K562 (cell line): ENCODE results near the gene RESP18. TPM values are rescaled to one million over a fixed set of nuclear protein-coding genes. Genes with fewer than 3 reads are reported as not detected.

Experiments
- HMG20A ChIP-seq: fragments of 450-650 bp; formaldehyde crosslinking; conservative IDR thresholded peaks from 2 replicates; pipeline ENCODE4 v1.4.0; 2020; ENCODE audit warnings: mild to moderate bottlenecking, mixed read lengths
- MAX ChIP-seq: sonication (generic); formaldehyde crosslinking; IDR thresholded peaks from 2 replicates; pipeline ENCODE4 v1.9.0; 2022; ENCODE audit warnings: mild to moderate bottlenecking, missing genetic modification reagents
- NCOA6 ChIP-seq: fragments of 450-650 bp; IDR thresholded peaks from 2 replicates; pipeline ENCODE4 v1.6.1; 2017; ENCODE audit warnings: mild to moderate bottlenecking
- PTBP1 ChIP-seq: fragments of 200-400 bp; formaldehyde crosslinking; IDR thresholded peaks from 2 replicates; pipeline ENCODE4 v1.6.1; 2017; ENCODE audit warnings: low read depth, low read length
- RHOXF2B ChIP-seq: fragments of 250-450 bp; sonication (Bioruptor Pico); conservative IDR thresholded peaks from 2 replicates; pipeline ENCODE4 v1.5.1; 2021
- TCF3 ChIP-seq: sonication (generic); formaldehyde crosslinking; IDR thresholded peaks from 2 replicates; pipeline ENCODE4 v1.4.0; 2020; ENCODE audit warnings: mild to moderate bottlenecking, missing genetic modification reagents
- ZMIZ1 ChIP-seq, 2 experiments: fragments of 150-350 bp in 1 of 2; IDR thresholded peaks; 2 replicates each; pipeline ENCODE4 v1.6.1; 2012 to 2016; ENCODE audit warnings: low read depth in 2 of 2, low read length in 2 of 2, mild to moderate bottlenecking in 1 of 2, moderate library complexity in 1 of 2
- ZNF592 ChIP-seq: fragments of 450-650 bp; IDR thresholded peaks from 2 replicates; pipeline ENCODE4 v1.6.1; 2017; ENCODE audit warnings: antibody characterized with exemption, mild to moderate bottlenecking
- polyA plus RNA-seq, 8 experiments: library from polyadenylated mRNA; depleted of rRNA in 4 of 8; stranded (reverse) in 5 of 8; unstranded in 3 of 8; fragments of >200 nt; fragmentation: Nextera tagmentation in 2 of 8; fragmentation: Illumina TruSeq in 1 of 8; extraction: Ambion mirVana in 2 of 8; extraction: Trizol in 1 of 8; gene quantifications; 2 replicates each; pipeline versions ENCODE4 v1.2.1 to v1.2.3, GENCODE V29; 2011 to 2014; ENCODE audit warnings: inconsistent platforms in 1 of 8, missing spikeins in 1 of 8
- total RNA-seq, 7 experiments: library from RNA; depleted of rRNA in 6 of 7; stranded (reverse); fragments of >200 nt in 6 of 7; fragmentation: Illumina TruSeq in 2 of 7; extraction: Trizol in 2 of 7; gene quantifications; 2 replicates each; pipeline versions ENCODE4 v1.2.1 to v1.2.3, GENCODE V29; 2011 to 2021; ENCODE audit warnings: low replicate concordance in 1 of 7
- TF ChIP-seq, protein P1 (sequence below): fragments of 250-450 bp; sonication (Bioruptor Pico); IDR thresholded peaks from 2 replicates; pipeline ENCODE4 v1.4.0; 2020; ENCODE audit warnings: mild to moderate bottlenecking, moderate library complexity
- TF ChIP-seq, protein P2 (sequence below): fragments of 450-650 bp; IDR thresholded peaks from 2 replicates; pipeline ENCODE4 v1.6.1; 2016; ENCODE audit warnings: low read depth, mild to moderate bottlenecking, moderate library complexity
- TF ChIP-seq, protein P3 (sequence below): sonication (generic); formaldehyde crosslinking; IDR thresholded peaks from 2 replicates; pipeline ENCODE4 v1.8.0; 2023; ENCODE audit warnings: mild to moderate bottlenecking, missing genetic modification reagents

Gene RESP18
- total and polyA plus RNA-seq, 9 of the 15 experiments (the other 6 are each of a cell fraction or from before 2014, with no cell fraction given) = not detected

GRCh38 chr2:219279151-219279915, 53.2 kb downstream of the RESP18 start, which contains the start of gene DNAJB2 (continued):
- TF ChIP-seq, protein P1, sequence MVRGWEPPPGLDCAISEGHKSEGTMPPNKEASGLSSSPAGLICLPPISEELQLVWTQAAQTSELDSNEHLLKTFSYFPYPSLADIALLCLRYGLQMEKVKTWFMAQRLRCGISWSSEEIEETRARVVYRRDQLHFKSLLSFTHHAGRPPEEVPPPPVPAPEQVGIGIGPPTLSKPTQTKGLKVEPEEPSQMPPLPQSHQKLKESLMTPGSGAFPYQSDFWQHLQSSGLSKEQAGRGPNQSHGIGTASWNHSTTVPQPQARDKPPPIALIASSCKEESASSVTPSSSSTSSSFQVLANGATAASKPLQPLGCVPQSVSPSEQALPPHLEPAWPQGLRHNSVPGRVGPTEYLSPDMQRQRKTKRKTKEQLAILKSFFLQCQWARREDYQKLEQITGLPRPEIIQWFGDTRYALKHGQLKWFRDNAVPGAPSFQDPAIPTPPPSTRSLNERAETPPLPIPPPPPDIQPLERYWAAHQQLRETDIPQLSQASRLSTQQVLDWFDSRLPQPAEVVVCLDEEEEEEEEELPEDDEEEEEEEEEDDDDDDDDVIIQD = 0 out of 2 replicates have a peak, but pooled peaks have one; percentile 23
- TF ChIP-seq ZMIZ1 (IDR thresholded peaks at IDR 0.05; ENCODE audit: low read depth in 2 of 2, low read length in 2 of 2) (peak in 1 of 2 experiments; percentile 98; a peak in 2 of 4 replicates), NCOA6 (0 out of 2 replicates have a peak, but pooled peaks have one; percentile 3), PTBP1 (no peak), ZNF592 (no peak), HMG20A (no peak), MAX (peak; percentile 90), TCF3 (CRISPR knock-in tag) (peak; percentile 98), RHOXF2B (CRISPR knock-in tag) (no peak)
- TF ChIP-seq, protein P2, sequence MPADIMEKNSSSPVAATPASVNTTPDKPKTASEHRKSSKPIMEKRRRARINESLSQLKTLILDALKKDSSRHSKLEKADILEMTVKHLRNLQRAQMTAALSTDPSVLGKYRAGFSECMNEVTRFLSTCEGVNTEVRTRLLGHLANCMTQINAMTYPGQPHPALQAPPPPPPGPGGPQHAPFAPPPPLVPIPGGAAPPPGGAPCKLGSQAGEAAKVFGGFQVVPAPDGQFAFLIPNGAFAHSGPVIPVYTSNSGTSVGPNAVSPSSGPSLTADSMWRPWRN = peak; percentile 89
- TF ChIP-seq, protein P3, sequence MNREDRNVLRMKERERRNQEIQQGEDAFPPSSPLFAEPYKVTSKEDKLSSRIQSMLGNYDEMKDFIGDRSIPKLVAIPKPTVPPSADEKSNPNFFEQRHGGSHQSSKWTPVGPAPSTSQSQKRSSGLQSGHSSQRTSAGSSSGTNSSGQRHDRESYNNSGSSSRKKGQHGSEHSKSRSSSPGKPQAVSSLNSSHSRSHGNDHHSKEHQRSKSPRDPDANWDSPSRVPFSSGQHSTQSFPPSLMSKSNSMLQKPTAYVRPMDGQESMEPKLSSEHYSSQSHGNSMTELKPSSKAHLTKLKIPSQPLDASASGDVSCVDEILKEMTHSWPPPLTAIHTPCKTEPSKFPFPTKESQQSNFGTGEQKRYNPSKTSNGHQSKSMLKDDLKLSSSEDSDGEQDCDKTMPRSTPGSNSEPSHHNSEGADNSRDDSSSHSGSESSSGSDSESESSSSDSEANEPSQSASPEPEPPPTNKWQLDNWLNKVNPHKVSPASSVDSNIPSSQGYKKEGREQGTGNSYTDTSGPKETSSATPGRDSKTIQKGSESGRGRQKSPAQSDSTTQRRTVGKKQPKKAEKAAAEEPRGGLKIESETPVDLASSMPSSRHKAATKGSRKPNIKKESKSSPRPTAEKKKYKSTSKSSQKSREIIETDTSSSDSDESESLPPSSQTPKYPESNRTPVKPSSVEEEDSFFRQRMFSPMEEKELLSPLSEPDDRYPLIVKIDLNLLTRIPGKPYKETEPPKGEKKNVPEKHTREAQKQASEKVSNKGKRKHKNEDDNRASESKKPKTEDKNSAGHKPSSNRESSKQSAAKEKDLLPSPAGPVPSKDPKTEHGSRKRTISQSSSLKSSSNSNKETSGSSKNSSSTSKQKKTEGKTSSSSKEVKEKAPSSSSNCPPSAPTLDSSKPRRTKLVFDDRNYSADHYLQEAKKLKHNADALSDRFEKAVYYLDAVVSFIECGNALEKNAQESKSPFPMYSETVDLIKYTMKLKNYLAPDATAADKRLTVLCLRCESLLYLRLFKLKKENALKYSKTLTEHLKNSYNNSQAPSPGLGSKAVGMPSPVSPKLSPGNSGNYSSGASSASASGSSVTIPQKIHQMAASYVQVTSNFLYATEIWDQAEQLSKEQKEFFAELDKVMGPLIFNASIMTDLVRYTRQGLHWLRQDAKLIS (CRISPR knock-in tag) = 0 out of 2 replicates have a peak, but pooled peaks have one; percentile 69
